NCI-H345 treated with DMSO at 0.1 percent for 48 hours (cell line): ENCODE results near the gene ZNF256.

Experiments used
- DNase-seq: peaks from one replicate; lab custom pipeline; 2025; ENCODE audit not compliant: unreplicated experiment; lab: John Stamatoyannopoulos, UW

The ZNF256 gene

GRCh38 chr19:57947419-57948134, at the start of gene ZNF256:
ZNF256 (minus strand) TSS chr19:57947706; CDS start chr19:57947474, 232 bp downstream.
- peak; percentile 90 for DNase-seq

GRCh38 chr19:57992841-57993240, 45.3 kb upstream of the ZNF256 start:
- no peak for DNase-seq

- no peak for DNase-seq
Observed at GRCh38 chr19:57978586-57979289, 31.2 kb upstream of the ZNF256 start.

DNA sequence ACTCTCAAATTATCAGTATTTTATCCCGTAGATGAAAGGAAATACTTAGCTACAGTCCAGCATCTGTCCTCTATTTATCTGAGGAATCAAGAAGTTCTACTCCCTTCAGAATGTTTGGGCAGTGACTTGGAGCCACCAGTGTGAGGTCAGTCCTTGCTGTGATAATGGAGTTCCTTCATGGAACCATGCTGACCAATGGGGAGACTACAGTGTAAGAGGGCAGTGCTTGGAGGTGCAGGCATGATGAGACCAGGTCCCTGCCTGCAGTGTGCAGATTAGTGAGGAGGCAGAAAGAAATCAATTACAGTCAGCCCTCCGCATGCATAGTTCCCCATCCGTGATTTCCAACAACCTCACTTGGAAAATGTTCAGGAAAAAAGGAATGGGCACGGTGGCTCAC, 26.9 kb upstream of the ZNF256 start, which contains the start of gene C19orf18:
C19orf18 (minus strand) TSS at position 101 of the 400 bp plus-strand sequence. CDS start 102 bp downstream, outside the sequence.
- no peak for DNase-seq

GRCh38 chr19:57964761-57965160, 17.3 kb upstream of the ZNF256 start:
- DNase-seq = no peak

DNA sequence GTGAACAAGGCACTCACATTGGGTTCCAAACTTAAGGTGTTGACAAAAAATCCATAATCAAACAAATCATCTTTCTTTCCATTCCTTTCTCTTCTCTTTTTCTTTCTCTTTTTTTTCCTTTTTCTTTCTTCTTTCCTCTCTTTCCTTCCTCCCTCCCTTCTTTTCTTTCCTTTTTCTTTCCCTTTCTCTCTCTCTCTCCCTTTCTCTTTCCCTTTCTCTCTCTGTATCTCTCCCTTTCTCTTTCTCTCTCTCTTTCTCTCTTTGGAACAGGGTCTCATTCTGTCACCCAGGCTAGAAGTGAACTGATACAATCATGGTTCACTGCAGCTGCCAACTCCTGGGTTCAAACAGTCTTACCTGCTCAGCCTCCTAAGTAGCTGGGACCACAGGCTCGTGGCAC, 14.3 kb upstream of the ZNF256 start:
- DNase-seq = no peak

DNA sequence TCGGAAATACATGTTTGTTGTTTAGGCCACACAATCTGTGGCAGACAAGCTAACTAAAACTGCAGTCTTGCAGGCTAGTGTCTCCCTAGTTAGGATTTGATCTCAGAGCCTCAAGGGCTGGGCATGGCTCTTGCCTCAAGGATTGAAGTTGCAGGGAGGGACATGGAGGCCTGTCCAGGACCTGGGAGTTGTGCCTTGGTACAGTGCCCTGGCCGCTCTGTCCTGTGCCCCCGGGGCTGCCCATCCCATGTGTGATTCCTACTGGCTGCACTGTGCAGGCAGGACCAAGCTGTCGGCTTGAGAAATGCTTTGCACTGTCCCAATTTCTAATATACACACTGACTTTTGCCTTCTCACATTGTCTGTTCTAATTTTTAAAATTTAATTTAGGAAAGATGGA, 7.5 kb upstream of the ZNF256 start:
- no peak for DNase-seq

- DNase-seq = no peak
Observed at GRCh38 chr19:57949702-57950101, 2.2 kb upstream of the ZNF256 start.

GRCh38 chr19:57949296-57949695, 1.8 kb upstream of the ZNF256 start:
- DNase-seq = no peak

GRCh38 chr19:57947088-57947418, 453 bp downstream of the ZNF256 start:
- DNase-seq = no peak

DNA sequence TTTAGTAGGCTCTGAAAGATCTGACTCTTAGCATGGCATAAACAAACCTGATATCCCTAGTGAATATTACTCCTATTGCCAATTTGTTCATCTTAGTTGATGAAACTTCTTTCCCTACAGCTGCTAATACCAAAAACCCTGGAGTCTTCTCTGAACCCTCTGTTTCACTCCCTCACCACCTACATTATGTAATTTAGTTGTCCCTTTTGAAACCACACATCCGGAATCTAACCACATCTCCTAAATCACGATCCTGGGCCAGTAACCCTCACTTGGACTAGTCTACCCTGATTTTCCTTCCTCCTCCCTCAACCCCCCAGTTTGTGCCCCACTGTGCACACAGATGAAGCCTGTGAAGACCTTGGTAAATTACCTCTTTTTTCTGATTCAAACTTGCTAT, 1.2 kb downstream of the ZNF256 start:
- DNase-seq = no peak

GRCh38 chr19:57941593-57941992, 5.9 kb downstream of the ZNF256 start:
- DNase-seq = no peak

DNA sequence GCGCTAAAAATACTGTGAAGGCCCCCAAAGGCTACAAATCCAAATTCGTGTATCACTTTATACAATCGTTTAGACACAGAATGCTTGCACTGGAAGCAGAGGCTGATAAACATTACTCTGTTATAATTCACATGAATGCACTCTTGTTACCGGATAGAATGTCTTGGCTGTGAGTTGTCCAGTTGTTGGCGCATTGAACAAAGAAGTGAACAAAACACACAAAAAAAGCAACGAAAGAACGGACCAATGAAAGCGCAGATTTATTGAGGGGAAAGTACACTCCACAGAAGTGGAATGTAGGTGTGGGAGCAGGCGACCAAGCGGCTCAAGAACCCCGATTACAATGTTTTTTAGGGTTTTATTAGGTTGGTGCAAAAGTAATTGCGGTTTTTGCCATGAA, 11.8 kb downstream of the ZNF256 start:
- no peak for DNase-seq

DNA sequence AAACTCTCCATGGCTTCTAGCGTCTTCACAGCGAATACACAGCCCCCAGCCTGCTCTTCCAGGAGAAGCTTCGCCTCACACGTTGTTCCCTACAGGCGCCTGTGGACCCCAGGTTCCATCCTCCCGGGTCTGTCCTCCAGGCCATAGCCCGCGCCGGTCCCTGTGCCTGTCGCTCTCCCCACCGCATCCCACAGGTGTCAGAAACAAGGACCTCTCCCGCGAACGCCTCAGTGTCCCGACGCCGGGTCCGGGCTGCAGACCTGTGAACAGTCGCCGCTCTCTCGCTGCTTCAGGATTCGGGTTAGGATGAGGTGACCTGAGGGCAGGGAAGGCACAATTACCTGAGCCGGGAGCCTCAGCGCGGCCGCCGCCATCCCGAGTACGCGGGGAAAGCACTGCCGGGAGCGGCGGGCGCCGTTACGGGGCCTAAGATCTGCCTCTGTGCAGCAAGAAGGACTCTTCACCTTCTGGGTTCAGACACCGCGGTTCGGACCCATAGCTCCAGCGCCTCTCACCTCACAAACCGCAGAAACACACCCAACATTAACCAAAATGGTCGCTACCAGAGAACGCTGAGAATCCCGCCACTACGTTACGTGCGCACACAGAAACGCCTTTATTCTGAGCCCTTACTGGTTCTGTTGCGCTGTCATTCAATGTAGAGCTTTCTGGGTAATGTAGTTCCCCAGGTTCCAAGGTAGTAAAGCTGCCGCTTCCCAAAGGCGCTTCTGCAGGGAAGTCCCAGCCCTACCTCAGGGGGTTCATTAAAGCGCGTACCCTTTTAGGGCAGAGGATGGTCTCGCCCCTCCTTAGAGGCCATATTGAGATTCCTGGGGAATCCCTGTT, 12.5 kb downstream of the ZNF256 start, which contains the start of gene ZNF418:
ZNF418 (minus strand) TSS at position 583 of the 846 bp plus-strand sequence. CDS start 1,580 bp downstream, outside the sequence.
- no peak for DNase-seq

- no peak for DNase-seq
Observed at GRCh38 chr19:57927587-57927986, 19.9 kb downstream of the ZNF256 start.

DNA sequence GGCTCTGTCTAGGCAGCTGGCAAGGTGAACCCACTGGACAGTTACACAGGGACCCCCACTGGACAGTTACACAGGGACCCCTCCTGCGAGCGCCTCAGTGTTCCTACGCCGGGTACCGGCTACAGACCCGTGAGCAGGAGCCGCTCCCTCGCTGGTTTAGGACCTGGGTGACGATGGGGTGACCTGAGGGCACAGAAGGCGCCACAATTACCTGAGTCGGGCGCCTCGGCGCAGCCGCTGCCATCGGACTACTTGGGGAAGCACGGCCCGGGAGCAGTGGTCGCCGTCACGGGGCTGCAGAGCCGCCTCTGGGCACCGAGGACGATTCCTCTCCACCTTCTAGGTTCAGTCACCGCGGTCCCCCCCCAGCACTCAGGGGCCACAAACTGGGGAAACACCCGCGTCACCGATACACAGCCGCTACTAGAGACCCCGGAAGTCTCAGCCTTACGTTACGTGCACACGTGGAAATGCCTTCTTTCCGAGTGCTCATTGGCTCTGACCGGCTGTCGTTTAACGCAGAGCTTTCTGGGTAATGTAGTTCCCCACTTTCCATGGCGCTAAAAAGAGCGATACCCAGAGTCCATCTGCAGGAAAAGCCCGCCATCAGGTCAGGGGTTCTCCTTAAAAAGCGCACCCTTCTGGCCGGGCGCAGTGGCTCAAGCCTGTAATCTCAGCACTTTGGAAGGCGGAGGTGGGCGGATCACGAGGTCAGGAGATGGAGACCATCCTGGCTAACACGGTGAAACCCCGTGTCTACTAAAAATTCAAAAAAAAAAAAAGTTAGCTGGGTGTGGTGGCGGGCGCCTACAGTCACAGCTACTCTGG, 31.1 kb downstream of the ZNF256 start, which contains the start of gene ZNF417:
ZNF417 (minus strand) TSS at position 425 of the 828 bp plus-strand sequence; CDS start at position 244, 181 bp downstream.
- peak; percentile 75 for DNase-seq

GRCh38 chr19:57914531-57914930, 33.0 kb downstream of the ZNF256 start:
- DNase-seq = no peak

- no peak for DNase-seq
Observed at GRCh38 chr19:57907394-57907793, 40.1 kb downstream of the ZNF256 start.

DNA sequence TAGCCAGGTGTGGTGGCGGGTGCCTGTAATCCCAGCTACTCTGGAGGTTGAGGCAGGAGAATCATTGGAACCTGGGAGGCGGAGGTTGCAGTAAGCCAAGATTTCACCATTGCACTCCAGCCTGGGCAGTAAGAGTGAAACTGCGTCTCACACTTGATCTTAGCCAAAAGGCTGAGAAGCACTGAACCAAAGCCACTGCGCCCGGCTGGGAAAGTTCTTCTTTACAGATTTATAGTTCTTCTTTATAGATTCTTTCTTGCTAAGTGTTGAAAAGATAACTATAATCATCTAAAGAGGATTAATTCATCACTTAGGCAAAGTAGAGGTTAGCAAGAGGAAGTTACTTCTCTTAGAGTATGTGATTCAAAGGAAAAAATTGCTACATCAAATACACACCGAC, 42.2 kb downstream of the ZNF256 start:
- no peak for DNase-seq

GRCh38 chr19:57903618-57904184, 43.8 kb downstream of the ZNF256 start:
- DNase-seq = no peak
